SH-SY5Y (cell line): Measurements from ENCODE around the gene MDM2.

ENCODE experiments used
- GATA2 ChIP-seq: IDR thresholded peaks from 2 replicates; pipeline ENCODE4 v1.6.1; 2011; ENCODE audit warnings: mild to moderate bottlenecking, low read depth, low read length
- GATA3 ChIP-seq: IDR thresholded peaks from 2 replicates; pipeline ENCODE4 v1.6.1; 2011; ENCODE audit warnings: low read depth, mild to moderate bottlenecking, low read length, moderate library complexity

MDM2 gene

GRCh38 chr12:68809190-68810026, 1.4 kb downstream of the MDM2 start:
- TF ChIP-seq GATA3 (no peak), GATA2 (no peak)

GRCh38 chr12:68812553-68813241, 4.7 kb downstream of the MDM2 start:
- no peak for TF ChIP-seq GATA2
- no peak for TF ChIP-seq GATA3

- TF ChIP-seq GATA2 (no peak), GATA3 (no peak)
Measured at GRCh38 chr12:68813242-68813593, 5.2 kb downstream of the MDM2 start.

- no peak for TF ChIP-seq GATA3
- no peak for TF ChIP-seq GATA2
Measured at GRCh38 chr12:68814490-68815231, 6.7 kb downstream of the MDM2 start.

GRCh38 chr12:68815232-68815927, 7.4 kb downstream of the MDM2 start:
- TF ChIP-seq GATA2, result no peak
- no peak for TF ChIP-seq GATA3

- TF ChIP-seq GATA3 (no peak), GATA2 (no peak)
Measured at GRCh38 chr12:68815928-68816800, 8.2 kb downstream of the MDM2 start.

GRCh38 chr12:68821357-68822188, 13.6 kb downstream of the MDM2 start:
- TF ChIP-seq GATA2 (no peak), GATA3 (no peak)

GRCh38 chr12:68823696-68824095, 15.7 kb downstream of the MDM2 start:
- TF ChIP-seq GATA3, result no peak
- TF ChIP-seq GATA2, result no peak

- no peak for TF ChIP-seq GATA3
- no peak for TF ChIP-seq GATA2
Measured at GRCh38 chr12:68824131-68824530, 16.2 kb downstream of the MDM2 start.

GRCh38 chr12:68824597-68825250, 16.7 kb downstream of the MDM2 start:
- TF ChIP-seq GATA3 (no peak), GATA2 (no peak)

GRCh38 chr12:68825569-68826217, 17.7 kb downstream of the MDM2 start:
- TF ChIP-seq GATA3 (no peak), GATA2 (no peak)
